IPS-NIHi7 (cell line): Measurements from ENCODE around the gene TUFT1.
A peak's percentile ranks its signal among the peaks of the same experiment; 100 is the strongest.

Source experiments
- DNase-seq: peaks from one replicate; pipeline ENCODE4 v3.0.0; 2012; ENCODE audit warnings: mixed read lengths; ENCODE audit errors: extremely low spot score

TUFT1 gene

GRCh38 chr1:151539321-151540020, 638 bp upstream of the TUFT1 start:
- peak; percentile 69 for DNase-seq

- peak; percentile 69 for DNase-seq
Measured at GRCh38 chr1:151540982-151541377, 871 bp downstream of the TUFT1 start.

GRCh38 chr1:151541752-151542151, 1.6 kb downstream of the TUFT1 start:
- DNase-seq = no peak

GRCh38 chr1:151542710-151543129, 2.6 kb downstream of the TUFT1 start:
- DNase-seq = no peak

GRCh38 chr1:151545542-151545941, 5.4 kb downstream of the TUFT1 start:
- DNase-seq = no peak

- no peak for DNase-seq
Measured at GRCh38 chr1:151546011-151546925, 6.2 kb downstream of the TUFT1 start.

- DNase-seq = peak; percentile 79
Measured at GRCh38 chr1:151547119-151547899, 7.2 kb downstream of the TUFT1 start.

- DNase-seq = no peak
Measured at GRCh38 chr1:151547900-151548230, 7.8 kb downstream of the TUFT1 start.

GRCh38 chr1:151549199-151549598, 9.1 kb downstream of the TUFT1 start:
- DNase-seq = no peak

- no peak for DNase-seq
Measured at GRCh38 chr1:151553659-151554058, 13.6 kb downstream of the TUFT1 start.

GRCh38 chr1:151556052-151556451, 15.9 kb downstream of the TUFT1 start:
- no peak for DNase-seq

- DNase-seq = no peak
Measured at GRCh38 chr1:151562661-151563060, 22.6 kb downstream of the TUFT1 start.

GRCh38 chr1:151563376-151563775, 23.3 kb downstream of the TUFT1 start:
- no peak for DNase-seq

GRCh38 chr1:151565502-151566189, 25.5 kb downstream of the TUFT1 start:
- no peak for DNase-seq

- no peak for DNase-seq
Measured at GRCh38 chr1:151568626-151569088, 28.5 kb downstream of the TUFT1 start.

GRCh38 chr1:151570819-151571218, 30.7 kb downstream of the TUFT1 start:
- DNase-seq = no peak

GRCh38 chr1:151574575-151575529, 34.7 kb downstream of the TUFT1 start:
- DNase-seq = no peak

GRCh38 chr1:151577173-151577572, 37.1 kb downstream of the TUFT1 start:
- DNase-seq = peak; percentile 31

- no peak for DNase-seq
Measured at GRCh38 chr1:151578941-151579340, 38.8 kb downstream of the TUFT1 start.

GRCh38 chr1:151579436-151580225, 39.5 kb downstream of the TUFT1 start:
- DNase-seq = no peak
